Middle frontal gyrus (tissue), 1 donor: Measurements from ENCODE around the gene SLAMF1.
"Not testable (repeated sequence)": the region's sequence is repeated elsewhere in the genome, so short reads cannot be mapped to it uniquely, and the experiment has no call there.

Experiments
- DNase-seq: peaks from one replicate; pipeline ENCODE4 v3.0.0-alpha.2; 2015; ENCODE audit warnings: low spot score; ENCODE audit errors: extremely low spot score

The SLAMF1 gene

GRCh38 chr1:160605792-160606479 is 40.9 kb downstream of the SLAMF1 start:
- DNase-seq, result no peak

- no peak for DNase-seq
These were observed 41.6 kb downstream of the SLAMF1 start for GRCh38 chr1:160605205-160605604.

- no peak for DNase-seq
These were observed 49.1 kb downstream of the SLAMF1 start for GRCh38 chr1:160597705-160598104.

GRCh38 chr1:160597051-160597450 is 49.8 kb downstream of the SLAMF1 start:
- DNase-seq, result no peak

- DNase-seq, result no peak
These were observed 56.4 kb downstream of the SLAMF1 start for GRCh38 chr1:160590488-160590887.

- DNase-seq, result no peak
These were observed 58.4 kb downstream of the SLAMF1 start for GRCh38 chr1:160588468-160588867.

- no peak for DNase-seq
These were observed 62.1 kb downstream of the SLAMF1 start for GRCh38 chr1:160584784-160585183.

- not testable (repeated sequence) for DNase-seq
These were observed 63.9 kb downstream of the SLAMF1 start for GRCh38 chr1:160582976-160583375.

GRCh38 chr1:160581961-160582360 is 64.9 kb downstream of the SLAMF1 start:
- DNase-seq, result no peak

- DNase-seq, result no peak
These were observed 66.5 kb downstream of the SLAMF1 start for GRCh38 chr1:160580221-160580812.

- DNase-seq, result no peak
These were observed 67.6 kb downstream of the SLAMF1 start, which contains the start of gene CD84 for GRCh38 chr1:160579216-160579701. TSS of gene CD84 (minus strand) at chr1:160579496. CDS start at chr1:160579437, 59 bp downstream.

- DNase-seq, result no peak
These were observed 68.2 kb downstream of the SLAMF1 start for GRCh38 chr1:160578525-160579191.

GRCh38 chr1:160578175-160578524 is 68.7 kb downstream of the SLAMF1 start:
- DNase-seq, result no peak

- DNase-seq, result no peak
These were observed 69.2 kb downstream of the SLAMF1 start for GRCh38 chr1:160577671-160578070.

- DNase-seq, result no peak
These were observed 70.0 kb downstream of the SLAMF1 start for GRCh38 chr1:160576884-160577283.

- no peak for DNase-seq
These were observed 70.5 kb downstream of the SLAMF1 start for GRCh38 chr1:160576390-160576789.

- DNase-seq, result no peak
These were observed 71.7 kb downstream of the SLAMF1 start for GRCh38 chr1:160575112-160575664.

GRCh38 chr1:160570840-160571239 is 76.0 kb downstream of the SLAMF1 start:
- DNase-seq, result no peak

- DNase-seq, result no peak
These were observed 77.0 kb downstream of the SLAMF1 start for GRCh38 chr1:160569806-160570205.

GRCh38 chr1:160567858-160568682 is 78.8 kb downstream of the SLAMF1 start:
- DNase-seq, result no peak

GRCh38 chr1:160567341-160567740 is 79.5 kb downstream of the SLAMF1 start:
- DNase-seq, result no peak
